GM13976 (cell line): ENCODE results near the gene TBC1D22A.

Experiments
- DNase-seq: peaks from one replicate; pipeline ENCODE4 v3.0.0; 2012; ENCODE audit warnings: low spot score
- CTCF ChIP-seq: IDR thresholded peaks from 2 replicates; pipeline ENCODE4 v1.5.1; 2012; ENCODE audit warnings: borderline replicate concordance, mild to moderate bottlenecking; ENCODE audit not compliant: insufficient read depth; ENCODE audit errors: extremely low read depth, missing control alignments, control extremely low read depth
- in situ Hi-C: fragments of 300-500 bp; cut with MboI; formaldehyde crosslinking; loops from one replicate; pipeline ENCODE4 v1.12.0; 2022; ENCODE audit warnings: low sequenced_read_pairs, mixed read lengths, inconsistent platforms; ENCODE audit not compliant: unreplicated experiment

The TBC1D22A gene

GRCh38 chr22:46794067-46794466 lies 31.6 kb downstream of the TBC1D22A start:
- DNase-seq, result no peak
- TF ChIP-seq CTCF, result no peak
- in situ Hi-C loops, result no loop called here

GRCh38 chr22:46794491-46794890 lies 32.0 kb downstream of the TBC1D22A start:
- DNase-seq, result no peak
- no peak for TF ChIP-seq CTCF
- in situ Hi-C loops, result no loop called here

GRCh38 chr22:46795140-46795539 lies 32.7 kb downstream of the TBC1D22A start:
- TF ChIP-seq CTCF, result no peak
- DNase-seq, result no peak
- in situ Hi-C loops, result no loop called here

- in situ Hi-C loops, result no loop called here
- no peak for TF ChIP-seq CTCF
- DNase-seq, result no peak
These were observed 33.6 kb downstream of the TBC1D22A start for GRCh38 chr22:46795845-46796565.

GRCh38 chr22:46796566-46797195 lies 34.2 kb downstream of the TBC1D22A start:
- no peak for TF ChIP-seq CTCF
- in situ Hi-C loops, result no loop called here
- no peak for DNase-seq

- DNase-seq, result no peak
- no peak for TF ChIP-seq CTCF
- in situ Hi-C loops, result no loop called here
These were observed 34.9 kb downstream of the TBC1D22A start for GRCh38 chr22:46797355-46797754.

GRCh38 chr22:46798041-46798365 lies 35.6 kb downstream of the TBC1D22A start:
- in situ Hi-C loops, result no loop called here
- no peak for DNase-seq
- no peak for TF ChIP-seq CTCF
